GM21423 (cell line): ENCODE data around the gene UGT1A10.
"Not testable (repeated sequence)": the region's sequence is repeated elsewhere in the genome, so short reads cannot be mapped to it uniquely, and the experiment has no call there.

Experiments
- ATAC-seq: cut with Tn5 transposase; IDR thresholded peaks from one replicate; pipeline ENCODE4 v1.9.1; 2021; ENCODE audit warnings: mild to moderate bottlenecking, moderate library complexity; ENCODE audit not compliant: unreplicated experiment

Gene UGT1A10

GRCh38 chr2:233736868-233737653 is 100.8 kb downstream of the UGT1A10 start:
- not testable (repeated sequence) for ATAC-seq

DNA sequence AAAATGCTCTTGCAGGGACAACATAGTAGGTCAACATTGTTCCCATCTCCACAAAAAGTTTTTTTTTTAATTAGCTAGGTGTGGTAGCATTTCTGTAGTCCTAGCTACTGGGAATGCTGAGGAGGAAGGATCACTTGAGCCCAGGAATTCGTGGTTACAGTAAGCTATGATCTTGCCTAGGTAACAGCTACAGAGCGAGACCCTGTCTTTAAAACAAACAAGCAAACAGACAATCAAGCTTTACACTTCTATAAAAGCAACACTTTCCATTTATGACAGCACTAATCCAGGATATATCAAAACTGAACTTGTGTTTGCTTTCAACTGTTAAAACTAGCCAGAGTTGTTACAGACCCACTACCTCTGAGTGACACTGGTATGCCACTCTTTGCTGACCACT is 104.6 kb downstream of the UGT1A10 start:
- ATAC-seq = no peak

GRCh38 chr2:233743464-233744259 is 107.4 kb downstream of the UGT1A10 start:
- ATAC-seq = no peak

- no peak for ATAC-seq
Measured at GRCh38 chr2:233745073-233745755, 109.0 kb downstream of the UGT1A10 start.

- not testable (repeated sequence) for ATAC-seq
Measured at GRCh38 chr2:233745838-233746237, 109.6 kb downstream of the UGT1A10 start.

GRCh38 chr2:233746475-233747282 is 110.4 kb downstream of the UGT1A10 start:
- no peak for ATAC-seq

- no peak for ATAC-seq
Measured at GRCh38 chr2:233747283-233747544, 111.0 kb downstream of the UGT1A10 start.

DNA sequence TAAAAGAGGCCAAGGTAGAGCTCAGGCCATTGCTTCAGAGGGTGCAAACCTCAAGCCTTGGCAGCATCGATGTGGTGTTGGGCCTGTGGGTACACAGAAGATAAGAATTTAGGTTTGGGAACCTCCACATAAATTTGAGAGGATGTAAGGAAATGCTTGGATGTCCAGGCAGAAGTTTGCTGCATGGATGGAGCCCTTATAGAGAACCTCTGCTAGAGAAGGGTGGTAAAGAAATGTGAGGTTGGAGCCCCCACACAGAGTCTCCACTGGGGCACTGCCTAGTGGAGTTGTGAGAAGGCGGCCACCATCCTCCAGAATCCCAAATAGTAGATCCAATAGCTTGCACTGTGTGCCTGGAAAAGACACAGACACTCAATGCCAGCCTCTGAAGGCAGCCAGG is 114.4 kb downstream of the UGT1A10 start:
- not testable (repeated sequence) for ATAC-seq

DNA sequence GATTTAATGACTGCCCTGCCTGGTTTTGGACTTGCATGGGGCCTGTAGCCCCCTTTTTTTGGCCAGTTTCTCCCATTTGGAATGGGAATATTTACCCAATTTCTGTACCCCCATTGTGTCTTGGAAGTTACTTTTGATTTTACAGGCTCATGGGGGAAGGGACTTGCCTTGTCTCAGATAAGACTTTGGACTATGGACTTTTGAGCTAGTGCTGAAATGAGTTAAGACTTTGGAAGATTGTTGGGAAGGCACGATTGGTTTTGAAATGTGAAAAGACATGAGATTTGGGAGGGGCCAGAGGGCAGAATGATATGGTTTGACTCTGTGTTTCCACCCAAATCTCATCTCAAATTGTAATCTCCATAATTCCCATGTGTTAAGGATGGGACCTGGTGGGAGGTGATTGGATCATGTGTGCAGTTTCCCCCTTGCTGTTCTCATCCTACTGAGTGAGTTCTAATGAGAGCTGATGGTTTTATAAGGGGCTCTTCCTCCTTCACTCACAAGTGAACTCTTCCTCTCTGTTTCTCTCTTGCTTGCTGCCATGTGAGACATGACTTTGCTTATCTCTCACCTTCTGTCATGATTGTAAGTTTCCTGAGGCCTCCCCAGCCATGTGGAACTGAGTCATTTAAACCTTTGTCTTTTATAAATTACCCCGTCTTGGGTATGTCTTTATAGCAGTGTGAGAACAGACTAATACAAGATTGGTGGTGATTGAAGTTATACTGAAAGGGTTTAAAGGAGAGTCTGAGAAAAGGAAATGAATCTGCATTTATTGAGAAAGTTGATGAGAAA is 115.2 kb downstream of the UGT1A10 start:
- not testable (repeated sequence) for ATAC-seq

- ATAC-seq = no peak
Measured at GRCh38 chr2:233754872-233755611, 118.8 kb downstream of the UGT1A10 start.

GRCh38 chr2:233756429-233757081 is 120.3 kb downstream of the UGT1A10 start:
- ATAC-seq = no peak

- no peak for ATAC-seq
Measured at GRCh38 chr2:233758141-233758540, 121.9 kb downstream of the UGT1A10 start.

GRCh38 chr2:233758849-233759248 is 122.6 kb downstream of the UGT1A10 start:
- no peak for ATAC-seq

- no peak for ATAC-seq
Measured at GRCh38 chr2:233760043-233760442, 123.8 kb downstream of the UGT1A10 start, which contains the start of gene UGT1A1. TSS of gene UGT1A1 (plus strand) at chr2:233760270. CDS start at chr2:233760288, 18 bp downstream.

- ATAC-seq = no peak
Measured at GRCh38 chr2:233761040-233761769, 125.0 kb downstream of the UGT1A10 start.

DNA sequence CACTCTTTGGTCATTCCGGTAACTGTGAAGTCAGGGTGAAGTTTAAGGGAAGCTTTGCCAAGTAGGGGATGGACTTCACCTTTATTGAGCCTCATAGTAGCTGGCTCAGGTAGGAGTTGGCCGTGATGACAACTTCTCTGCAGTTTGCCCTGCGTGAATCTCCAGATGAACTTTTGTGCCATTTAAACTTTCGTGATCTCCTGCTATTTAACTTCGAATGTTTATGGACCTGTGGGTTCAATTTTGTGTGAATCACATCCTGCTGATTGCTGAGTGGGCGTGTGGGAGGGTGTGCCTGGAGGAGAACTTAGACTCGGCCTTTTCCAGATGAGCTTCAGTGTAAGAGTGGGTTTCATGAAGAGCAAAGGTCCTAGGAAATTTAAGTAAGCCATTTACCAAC is 128.0 kb downstream of the UGT1A10 start:
- ATAC-seq = no peak

DNA sequence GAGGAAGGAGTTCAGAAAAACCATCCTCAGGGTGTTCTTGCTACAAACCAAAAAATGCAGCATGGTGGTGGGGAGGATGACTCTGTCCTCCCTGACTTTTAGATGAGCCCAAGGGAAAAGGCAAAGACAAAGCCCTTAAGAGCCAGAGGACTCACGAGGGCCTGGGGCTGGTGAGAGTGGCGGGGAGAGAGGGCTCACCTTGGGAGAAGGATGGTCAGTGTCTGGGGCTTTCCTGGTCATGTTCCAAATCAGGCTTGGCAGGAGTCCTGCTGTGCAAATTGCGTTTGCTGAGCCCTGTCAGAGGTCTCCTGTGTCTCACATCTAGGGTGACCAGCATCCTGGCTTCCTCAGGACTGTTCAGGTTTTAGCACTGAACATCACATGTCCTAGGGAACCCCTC is 128.5 kb downstream of the UGT1A10 start:
- ATAC-seq = no peak

DNA sequence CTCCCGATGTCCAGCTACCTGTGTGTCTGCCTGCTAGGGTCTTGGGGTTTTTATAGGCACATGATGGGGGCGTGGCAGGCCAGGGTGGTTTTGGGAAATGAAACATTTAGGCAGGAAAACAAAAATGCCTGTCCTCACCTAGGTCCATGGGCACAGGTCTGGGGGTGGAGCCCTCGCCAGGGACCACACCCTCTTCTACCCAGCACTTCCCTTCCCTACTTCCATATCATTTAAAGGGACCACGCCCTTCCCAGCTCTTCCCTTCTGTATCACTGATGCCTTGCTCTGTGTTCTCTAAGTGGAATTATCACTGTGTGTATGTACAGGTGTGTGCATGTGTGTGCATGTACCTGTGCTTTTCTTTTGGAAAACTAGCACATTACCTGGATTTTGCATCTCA is 130.2 kb downstream of the UGT1A10 start:
- no peak for ATAC-seq
